Activated CD8-positive, alpha-beta memory T cell treated with anti-CD3 and anti-CD28 coated beads for 4 hours (primary cell): ENCODE measurements around the gene FARP1.

Experiments used
- DNase-seq, 2 donors: peaks; one replicate each; pipeline ENCODE4 v3.0.0-alpha.2; 2020; ENCODE audit warnings: low read depth in 2 of 2

FARP1 gene

GRCh38 chr13:98175043-98175442 is 32.1 kb downstream of the FARP1 start:
- DNase-seq, result no peak

DNA sequence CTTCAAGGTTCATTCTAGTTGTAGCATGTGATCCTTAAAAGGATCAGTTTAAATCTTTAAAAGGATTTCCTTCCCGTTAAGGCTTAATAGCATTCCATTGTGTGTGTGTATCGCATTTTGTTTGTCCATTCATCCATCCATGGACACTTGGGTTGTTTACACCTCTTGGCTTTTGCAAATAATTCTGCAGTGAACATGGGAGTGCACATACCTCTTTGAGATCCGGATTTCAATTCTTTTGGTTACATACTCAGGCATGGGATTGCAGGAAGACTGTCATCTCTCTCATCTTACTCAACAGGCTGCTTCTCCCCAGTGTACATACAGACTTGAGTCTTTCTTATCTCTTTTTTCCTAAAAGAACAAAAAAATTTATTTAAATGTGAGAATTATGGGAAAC is 32.9 kb downstream of the FARP1 start:
- DNase-seq, result no peak

- no peak for DNase-seq
Measured at GRCh38 chr13:98176777-98177608, 34.1 kb downstream of the FARP1 start, which contains the start of gene RNF113B. Gene RNF113B (minus strand): TSS chr13:98177269. CDS start chr13:98177236, 33 bp downstream.

GRCh38 chr13:98180092-98180491 is 37.2 kb downstream of the FARP1 start:
- DNase-seq, result no peak

DNA sequence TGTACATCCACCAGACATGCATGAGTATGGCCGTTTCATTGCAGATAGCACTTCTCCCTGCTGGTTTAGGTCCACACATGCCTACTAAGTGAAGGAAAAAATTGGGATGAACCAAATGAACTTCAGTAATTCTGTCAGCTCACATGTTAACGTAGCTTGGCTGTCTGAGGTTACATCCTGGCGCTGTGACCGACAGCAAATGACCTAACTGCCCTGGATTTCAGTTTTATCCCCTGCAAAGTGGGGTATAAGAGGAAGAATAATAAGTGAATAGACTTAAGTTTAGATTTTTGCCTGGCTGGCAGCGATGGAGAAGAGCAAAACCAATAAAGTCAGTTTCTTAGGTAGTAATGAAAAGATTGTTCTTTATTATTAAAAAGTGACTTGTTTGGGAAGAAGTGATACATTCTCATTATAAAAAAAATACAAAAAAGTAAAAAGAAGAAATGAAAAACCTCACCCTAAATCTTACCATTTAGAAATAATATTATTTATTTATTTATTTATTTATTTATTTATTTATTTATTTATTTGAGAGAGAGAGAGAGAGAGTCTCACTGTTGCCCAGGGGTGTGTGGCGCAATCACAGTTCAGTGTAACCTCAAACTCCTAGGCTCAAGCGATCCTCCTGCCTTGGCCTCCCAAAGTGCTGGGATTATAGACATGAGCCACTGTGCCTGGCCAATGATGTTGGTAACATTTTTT is 38.4 kb downstream of the FARP1 start:
- DNase-seq, result no peak

DNA sequence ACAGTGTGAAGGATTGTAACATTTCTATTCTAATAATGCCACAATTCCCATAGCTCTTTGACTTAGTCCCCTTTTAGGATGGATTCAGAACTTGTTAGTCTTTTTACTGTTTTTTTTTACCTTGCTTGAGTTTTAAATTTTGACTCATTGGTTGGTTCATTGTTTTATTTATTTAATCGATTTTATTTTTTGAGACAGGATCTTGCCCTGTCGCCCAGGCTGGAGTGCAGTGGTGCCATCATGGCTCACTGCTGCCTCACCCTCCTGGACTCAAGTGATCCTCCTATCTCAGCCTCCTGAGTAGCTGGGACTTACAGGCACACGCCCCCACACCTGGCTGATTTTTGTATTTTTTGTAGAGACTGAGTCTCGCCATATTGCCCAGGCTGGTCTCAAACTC is 39.3 kb downstream of the FARP1 start:
- DNase-seq, result no peak

- DNase-seq, result no peak
Measured at GRCh38 chr13:98182589-98182988, 39.7 kb downstream of the FARP1 start.

GRCh38 chr13:98184792-98185191 is 41.9 kb downstream of the FARP1 start:
- no peak for DNase-seq

DNA sequence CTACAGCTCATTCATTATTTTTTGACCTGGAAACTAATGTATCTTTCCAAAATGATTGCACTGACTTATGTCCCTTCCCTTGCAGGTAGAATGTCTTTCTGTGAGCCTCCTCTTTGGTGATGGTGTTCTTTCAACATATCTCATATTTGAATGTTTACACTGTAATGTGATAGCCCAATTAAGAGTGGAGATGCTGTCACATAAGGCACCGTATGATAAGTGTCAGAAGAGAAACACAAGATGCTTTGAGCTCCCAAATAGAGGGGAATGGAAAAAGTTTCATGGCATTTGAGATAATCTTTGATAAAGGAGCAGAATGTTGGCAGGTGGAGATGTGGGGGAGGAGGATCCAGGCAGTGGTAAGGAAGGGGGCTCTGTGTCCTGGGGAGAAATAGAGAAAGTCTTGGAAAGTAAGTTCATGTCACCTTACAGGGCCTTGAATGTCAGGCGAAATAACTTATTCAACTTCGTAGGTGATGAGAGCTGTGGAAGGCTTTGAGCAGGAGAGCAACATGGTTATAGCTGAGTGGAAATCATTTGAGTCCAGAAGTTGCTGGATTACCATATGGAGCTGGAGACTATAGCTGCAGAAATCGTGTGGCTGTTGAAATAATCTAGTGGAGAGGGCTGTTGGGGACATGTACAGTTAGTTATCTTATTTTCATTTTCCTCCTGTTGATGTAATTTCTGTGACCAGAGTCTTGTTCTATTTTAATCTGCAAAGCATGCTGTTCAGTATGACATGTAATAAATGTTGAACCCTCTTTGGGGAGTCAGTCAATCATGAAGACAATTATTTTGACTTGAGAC is 44.5 kb downstream of the FARP1 start:
- DNase-seq, result no peak

DNA sequence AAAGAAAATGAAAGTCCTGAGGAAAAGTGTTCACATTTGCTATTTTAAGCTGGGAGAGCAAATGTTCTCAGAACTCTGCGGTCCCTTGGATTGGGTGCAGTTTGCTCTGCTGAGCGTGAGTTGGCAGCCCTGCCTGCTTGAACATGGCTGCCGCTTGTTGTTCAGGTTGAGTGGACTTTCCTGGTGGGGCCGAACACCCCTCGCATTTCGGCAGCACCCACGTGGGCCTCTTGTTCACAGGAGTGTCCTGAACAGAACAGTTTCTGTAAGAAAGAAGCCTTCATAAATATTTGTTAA is 45.0 kb downstream of the FARP1 start:
- no peak for DNase-seq

GRCh38 chr13:98188544-98189166 is 45.8 kb downstream of the FARP1 start:
- no peak for DNase-seq

DNA sequence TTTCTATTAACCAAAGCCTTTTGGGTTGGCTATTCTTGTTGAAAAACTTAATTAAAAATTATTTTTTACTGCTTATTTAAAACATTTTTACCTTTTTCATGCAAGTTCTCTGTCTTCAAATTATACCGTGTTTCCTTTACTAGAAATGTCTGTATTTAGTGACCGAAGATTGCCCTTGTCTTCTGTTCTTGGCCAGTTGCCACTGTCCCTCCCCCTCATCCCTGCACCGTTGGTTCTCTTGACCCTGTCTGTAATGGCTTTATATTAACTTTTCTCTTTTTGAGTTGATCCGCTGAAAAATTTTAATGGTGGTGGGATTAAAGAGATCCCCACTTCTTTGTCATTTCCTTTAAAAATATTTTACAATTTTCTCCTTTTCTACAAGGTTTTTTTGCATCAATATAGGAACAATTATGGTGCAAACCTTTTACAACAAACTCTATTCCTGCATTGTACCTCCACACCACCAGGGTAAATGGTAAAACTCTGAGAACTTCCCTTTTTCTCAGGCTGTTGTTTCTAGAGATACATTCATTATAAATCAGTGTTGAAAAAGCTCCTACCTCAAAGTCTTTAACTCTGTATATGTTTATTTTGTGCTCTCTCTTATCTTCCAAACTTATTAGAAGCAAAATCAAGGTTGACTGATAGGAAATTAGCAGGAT is 47.1 kb downstream of the FARP1 start:
- no peak for DNase-seq

GRCh38 chr13:98190889-98191444 is 48.1 kb downstream of the FARP1 start:
- DNase-seq, result no peak

GRCh38 chr13:98192008-98192407 is 49.1 kb downstream of the FARP1 start:
- no peak for DNase-seq

DNA sequence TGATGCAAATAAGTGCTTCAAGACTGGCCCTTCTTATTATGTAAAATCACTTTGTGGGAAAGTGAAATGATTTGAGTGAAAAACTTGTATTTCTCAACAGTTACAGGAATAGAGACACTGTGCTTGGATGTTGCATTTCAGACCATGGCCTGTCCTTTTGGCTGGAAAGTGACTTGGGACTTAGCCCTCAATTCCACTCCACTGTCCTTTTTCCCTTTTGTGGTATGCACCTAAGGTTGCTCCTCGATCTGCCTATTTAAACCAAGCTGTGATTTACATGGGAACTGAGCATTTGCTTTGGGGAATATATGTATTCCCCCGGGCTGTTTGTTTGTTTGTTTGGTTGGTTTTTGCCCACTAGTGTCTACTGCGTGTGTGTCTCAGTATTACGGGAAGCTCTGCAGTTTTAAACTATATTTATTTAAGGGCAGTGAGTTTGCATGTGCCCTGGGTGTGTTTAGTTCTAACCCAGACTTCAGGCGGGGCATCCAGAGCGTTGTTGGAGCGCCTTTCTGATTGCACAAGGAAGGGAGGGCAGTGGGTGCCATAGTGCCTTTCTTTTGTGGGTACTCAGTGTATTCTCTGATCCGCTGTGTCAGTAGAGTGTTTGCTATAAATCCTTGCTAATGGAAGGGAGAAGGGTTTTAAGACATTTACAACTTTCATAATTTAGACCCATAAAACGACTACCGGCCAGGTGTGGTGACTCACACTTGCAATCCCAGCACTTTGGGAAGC is 52.3 kb downstream of the FARP1 start:
- no peak for DNase-seq

DNA sequence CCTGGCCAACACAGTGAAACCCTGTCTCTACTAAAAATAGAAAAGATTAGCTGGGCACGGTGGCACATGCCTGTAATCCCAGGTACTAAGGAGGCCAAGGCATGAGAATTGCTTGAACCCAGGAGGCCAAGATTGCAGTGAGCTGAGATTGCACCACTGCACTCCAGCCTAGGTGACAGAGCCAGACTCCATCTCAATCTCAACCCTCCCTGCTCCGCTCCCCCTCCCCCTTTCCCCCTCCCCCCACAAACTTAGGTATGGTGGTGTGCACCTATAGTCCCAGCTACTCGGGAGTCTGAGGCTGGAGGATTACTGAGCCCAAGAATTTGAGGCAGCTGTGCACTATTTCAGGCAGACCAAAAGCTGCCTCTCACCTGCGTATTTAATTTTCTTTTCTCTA is 55.8 kb downstream of the FARP1 start:
- DNase-seq, result no peak

DNA sequence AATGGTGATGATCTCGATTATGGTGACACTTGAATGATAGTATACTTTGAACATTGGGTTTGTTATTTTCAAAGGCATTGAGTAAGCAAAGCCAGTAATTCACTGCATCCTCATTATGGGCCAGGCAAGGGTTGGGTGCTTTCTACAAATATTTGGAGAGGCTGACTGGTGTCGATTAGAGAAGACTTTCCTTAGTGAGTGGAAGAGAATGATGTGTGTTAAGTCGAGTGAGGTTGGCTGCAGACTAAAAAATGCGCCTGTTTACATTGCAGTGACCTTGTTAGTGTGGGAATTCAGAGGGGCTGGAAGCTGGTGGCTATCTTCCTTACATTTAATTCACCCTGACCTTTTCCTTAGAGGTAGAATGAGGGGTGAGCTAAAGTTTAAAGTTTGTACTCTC is 56.6 kb downstream of the FARP1 start:
- DNase-seq, result no peak

- DNase-seq, result no peak
Measured at GRCh38 chr13:98200211-98200878, 57.5 kb downstream of the FARP1 start.

GRCh38 chr13:98201189-98201588 is 58.3 kb downstream of the FARP1 start:
- DNase-seq, result no peak

GRCh38 chr13:98201984-98202383 is 59.1 kb downstream of the FARP1 start:
- no peak for DNase-seq
